Smooth muscle cell (in vitro differentiated cells): ENCODE measurements around the gene TBC1D2. TPM values are rescaled to one million over a fixed set of nuclear protein-coding genes. Genes with fewer than 3 reads are reported as not detected.
"Not testable (repeated sequence)": the region's sequence is repeated elsewhere in the genome, so short reads cannot be mapped to it uniquely, and the experiment has no call there.

ENCODE experiments used
- DNase-seq: peaks from one replicate; lab custom pipeline; 2025; ENCODE audit not compliant: unreplicated experiment; lab: John Stamatoyannopoulos, UW
- H2AFZ ChIP-seq: fragments of 200-600 bp; sonication (generic); 2 replicates; pipeline ENCODE4 v1.6.0; 2016; ENCODE audit warnings: antibody characterized with exemption, low read depth, mild to moderate bottlenecking
- H3F3A ChIP-seq: fragments of 200-600 bp; sonication (generic); 2 replicates; pipeline ENCODE4 v1.6.0; 2017; ENCODE audit warnings: antibody characterized with exemption, low read depth
- H3K27ac ChIP-seq: fragments of 200-600 bp; sonication (generic); 2 replicates; pipeline ENCODE4 v1.5.1; 2016; ENCODE audit warnings: low read depth, mild to moderate bottlenecking
- H3K27me3 ChIP-seq: fragments of 200-600 bp; sonication (generic); 2 replicates; pipeline ENCODE4 v1.6.1; 2016; ENCODE audit warnings: low read depth, mild to moderate bottlenecking
- H3K36me3 ChIP-seq: fragments of 200-600 bp; sonication (generic); 2 replicates; pipeline ENCODE4 v1.5.1; 2016; ENCODE audit warnings: low read depth
- H3K4me1 ChIP-seq: fragments of 200-600 bp; sonication (generic); 2 replicates; pipeline ENCODE4 v1.5.1; 2016; ENCODE audit warnings: low read depth
- H3K4me2 ChIP-seq: fragments of 200-600 bp; sonication (generic); 2 replicates; pipeline ENCODE4 v1.6.0; 2016; ENCODE audit warnings: mild to moderate bottlenecking
- H3K4me3 ChIP-seq: fragments of 200-600 bp; sonication (generic); 2 replicates; pipeline ENCODE4 v1.5.1; 2016; ENCODE audit warnings: mild to moderate bottlenecking
- H3K79me2 ChIP-seq: fragments of 200-600 bp; sonication (generic); 2 replicates; pipeline ENCODE4 v1.6.0; 2016; ENCODE audit warnings: low read depth, mild to moderate bottlenecking
- H3K9ac ChIP-seq: fragments of 200-600 bp; sonication (generic); 2 replicates; pipeline ENCODE4 v1.6.0; 2016; ENCODE audit warnings: low read depth
- H3K9me3 ChIP-seq: fragments of 200-600 bp; sonication (generic); replicated peaks from 2 replicates; pipeline ENCODE4 v1.5.1; 2016; ENCODE audit warnings: low read depth
- H4K20me1 ChIP-seq: fragments of 200-600 bp; sonication (generic); 2 replicates; pipeline ENCODE4 v1.6.0; 2016; ENCODE audit warnings: low read depth
- CTCF ChIP-seq: fragments of 200-600 bp; sonication (generic); IDR thresholded peaks from 2 replicates; pipeline ENCODE4 v1.5.1; 2017; ENCODE audit warnings: borderline replicate concordance, mild to moderate bottlenecking, antibody characterized with exemption; ENCODE audit not compliant: insufficient read depth, poor library complexity, severe bottlenecking
- WGBS: methylation state at CpG from one replicate; pipeline ENCODE4 v1.1.7; 2016; ENCODE audit warnings: low lambda C conversion rate; 5-methylcytosine and 5-hydroxymethylcytosine counted together
- polyA plus RNA-seq: library from polyadenylated mRNA; unstranded; fragments of >200 nt; fragmentation: Nextera tagmentation; extraction: Ambion mirVana; gene quantifications from 2 replicates; pipeline ENCODE4 v1.2.1, GENCODE V29; 2016
- total RNA-seq: library from RNA; depleted of rRNA; stranded (reverse); fragments of >200 nt; gene quantifications from 2 replicates; pipeline ENCODE4 v1.2.3, GENCODE V29; 2014

The TBC1D2 gene
- total and polyA plus RNA-seq, 2 experiments from 2014 or later: 7.7 to 8.6 TPM

- H3K79me2 ChIP-seq: no peaks in the 10 kb centered on the region
- no peak for DNase-seq
- no peaks in the 10 kb centered on the region for H3K9me3 ChIP-seq
- no peak for TF ChIP-seq CTCF
- H4K20me1 ChIP-seq: no peaks in the 10 kb centered on the region
- WGBS: 83% methylated on average over 5 of the region's 5 CpGs
- H3K9ac ChIP-seq: no peak overlapping the region
- H3K4me1 ChIP-seq: no peaks in the 10 kb centered on the region
- no peak overlapping the region for H2AFZ ChIP-seq
- no peak overlapping the region for H3K4me2 ChIP-seq
- no peak overlapping the region for H3K4me3 ChIP-seq
- no peak overlapping the region for H3K27ac ChIP-seq
- H3K27me3 ChIP-seq: no peaks in the 10 kb centered on the region
- H3F3A ChIP-seq: no peaks in the 10 kb centered on the region
- no peaks in the 10 kb centered on the region for H3K36me3 ChIP-seq
Measured at GRCh38 chr9:98288881-98289280, 33.4 kb upstream of the TBC1D2 start.

- Histone ChIP-seq H4K20me1 (no peaks in the 10 kb centered on the region), H3K79me2 (no peaks in the 10 kb centered on the region), H3K4me1 (no peaks in the 10 kb centered on the region), H3K27me3 (no peaks in the 10 kb centered on the region), H3K27ac (no peak overlapping the region), H3F3A (no peaks in the 10 kb centered on the region), H3K9ac (no peak overlapping the region), H3K9me3 (no peaks in the 10 kb centered on the region), H3K4me3 (no peak overlapping the region), H3K4me2 (no peak overlapping the region), H2AFZ (no peak overlapping the region), H3K36me3 (no peaks in the 10 kb centered on the region)
- 97% methylated on average over 4 of the region's 4 CpGs for WGBS
- no peak for DNase-seq
- no peak for TF ChIP-seq CTCF
Measured at GRCh38 chr9:98287384-98287783, 31.9 kb upstream of the TBC1D2 start.

GRCh38 chr9:98285446-98285845, 30.0 kb upstream of the TBC1D2 start:
- no peak overlapping the region for H3K4me3 ChIP-seq
- 82% methylated on average over 4 of the region's 4 CpGs for WGBS
- H3K9ac ChIP-seq: no peak overlapping the region
- no peaks in the 10 kb centered on the region for H3K4me1 ChIP-seq
- DNase-seq: no peak
- no peaks in the 10 kb centered on the region for H3K36me3 ChIP-seq
- no peaks in the 10 kb centered on the region for H3K9me3 ChIP-seq
- no peak overlapping the region for H2AFZ ChIP-seq
- H3K27ac ChIP-seq: no peak overlapping the region
- H3K79me2 ChIP-seq: no peaks in the 10 kb centered on the region
- H3K4me2 ChIP-seq: no peak overlapping the region
- H3F3A ChIP-seq: no peaks in the 10 kb centered on the region
- no peaks in the 10 kb centered on the region for H3K27me3 ChIP-seq
- TF ChIP-seq CTCF: no peak
- H4K20me1 ChIP-seq: no peaks in the 10 kb centered on the region

- H3K27ac ChIP-seq: no peak overlapping the region
- no peaks in the 10 kb centered on the region for H3K9me3 ChIP-seq
- peaks cover under 1% of the 10 kb centered on the region for H3K27me3 ChIP-seq
- H4K20me1 ChIP-seq: no peaks in the 10 kb centered on the region
- no peak overlapping the region for H3K4me2 ChIP-seq
- no peaks in the 10 kb centered on the region for H3K79me2 ChIP-seq
- no peaks in the 10 kb centered on the region for H3K4me1 ChIP-seq
- H2AFZ ChIP-seq: no peak overlapping the region
- H3F3A ChIP-seq: no peaks in the 10 kb centered on the region
- DNase-seq: no peak
- H3K4me3 ChIP-seq: no peak overlapping the region
- H3K36me3 ChIP-seq: no peaks in the 10 kb centered on the region
- 84% methylated on average over 3 of the region's 3 CpGs for WGBS
- no peak overlapping the region for H3K9ac ChIP-seq
- no peak for TF ChIP-seq CTCF
Measured at GRCh38 chr9:98284754-98285153, 29.3 kb upstream of the TBC1D2 start.

GRCh38 chr9:98283143-98283542, 27.7 kb upstream of the TBC1D2 start:
- H3K79me2 ChIP-seq, H3K9me3 ChIP-seq, H3K4me2 ChIP-seq, H3K4me3 ChIP-seq, H3K27ac ChIP-seq, H3K36me3 ChIP-seq, H3K4me1 ChIP-seq, H3F3A ChIP-seq, DNase-seq, H3K9ac ChIP-seq, H4K20me1 ChIP-seq, H2AFZ ChIP-seq: not testable (repeated sequence)
- peaks cover 11% of the 10 kb centered on the region for H3K27me3 ChIP-seq
- WGBS: 67% methylated on average over 7 of the region's 7 CpGs
